Measurements from ENCODE around the gene PHACTR3.

The PHACTR3 gene

DNA sequence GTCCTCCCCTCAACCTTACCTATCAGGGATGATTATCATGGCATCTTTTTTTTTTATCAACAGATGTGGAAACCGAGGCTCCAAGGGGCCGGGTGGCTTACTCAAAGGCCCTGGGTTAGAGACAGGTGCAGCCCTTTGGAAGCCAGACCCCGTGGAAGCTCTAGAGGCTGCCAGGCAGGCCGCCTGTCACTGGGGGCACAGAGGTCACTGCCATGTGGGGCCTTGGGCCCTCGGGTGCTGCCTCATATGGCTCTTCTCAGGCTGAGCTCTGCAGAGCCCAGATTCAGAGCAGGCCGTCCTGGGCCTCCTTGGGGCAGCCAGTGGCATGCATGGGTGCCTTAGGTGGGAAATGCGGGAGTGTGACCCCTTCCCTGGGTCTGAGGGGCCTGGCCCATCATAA is 136.3 kb downstream of the PHACTR3 start:
- no peak for DNase-seq

- DNase-seq, result no peak
These were observed 136.7 kb downstream of the PHACTR3 start for GRCh38 chr20:59741073-59741472.

DNA sequence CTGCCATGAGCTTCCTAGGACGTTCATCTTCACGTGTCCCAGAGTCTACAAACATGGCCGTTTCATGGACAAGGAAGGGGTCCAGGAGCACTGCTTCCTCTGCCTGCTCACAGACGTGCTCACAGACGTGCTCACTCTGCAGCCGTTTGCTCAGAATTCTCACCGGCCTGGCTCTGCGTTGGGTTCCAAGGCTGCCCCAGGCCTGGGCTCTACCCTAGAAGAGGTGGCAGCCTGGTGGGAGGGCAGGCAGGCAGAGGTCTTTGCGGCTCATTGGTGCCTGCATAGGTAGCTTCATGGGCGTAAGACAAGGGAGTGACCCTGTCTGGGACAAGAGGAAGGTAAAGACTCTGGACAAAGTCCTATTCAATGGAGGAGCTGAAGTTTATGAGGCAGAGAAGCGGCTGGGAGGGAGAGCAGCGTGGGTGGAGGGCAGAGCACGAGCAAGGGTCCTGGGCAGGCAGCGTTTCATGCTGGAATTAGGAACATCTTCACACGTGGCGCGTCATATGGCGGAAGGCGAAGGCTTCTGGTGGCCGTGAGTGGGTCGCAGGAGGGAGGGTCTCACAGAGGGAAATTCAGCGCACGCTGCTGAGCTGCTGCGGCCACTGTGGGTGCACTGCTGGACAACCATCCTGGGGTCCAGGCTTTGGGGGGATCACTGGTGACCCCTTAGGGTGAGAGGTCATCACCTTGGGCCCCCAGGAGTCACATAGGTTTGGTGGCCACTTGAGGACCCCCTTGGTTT is 138.2 kb downstream of the PHACTR3 start:
- DNase-seq, result no peak

GRCh38 chr20:59743308-59743707 is 139.0 kb downstream of the PHACTR3 start:
- no peak for DNase-seq

- DNase-seq, result no peak
These were observed 139.6 kb downstream of the PHACTR3 start for GRCh38 chr20:59743767-59744485.

GRCh38 chr20:59744756-59745155 is 140.4 kb downstream of the PHACTR3 start:
- DNase-seq, result no peak

DNA sequence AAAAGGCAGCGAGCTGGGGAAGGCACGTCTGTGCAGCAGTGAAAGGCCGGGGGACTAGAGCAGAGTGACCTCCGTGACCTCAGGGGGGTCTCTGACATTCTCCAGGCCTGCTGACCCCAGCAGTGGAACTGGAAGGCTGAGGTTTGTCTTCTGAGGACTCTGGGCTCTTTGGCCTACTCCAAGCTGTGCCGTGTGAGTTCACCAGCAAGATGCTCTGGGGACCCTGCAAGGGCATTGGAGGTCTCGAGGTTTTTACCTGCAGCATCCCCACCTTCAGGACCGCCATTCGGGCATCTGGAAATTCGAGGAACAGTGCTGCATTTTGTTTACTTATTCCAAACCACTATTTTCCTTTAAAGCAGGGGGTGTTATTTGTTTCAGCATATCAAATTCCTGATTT is 140.9 kb downstream of the PHACTR3 start:
- no peak for DNase-seq

- DNase-seq, result no peak
These were observed 141.4 kb downstream of the PHACTR3 start for GRCh38 chr20:59745716-59746115.

- DNase-seq, result no peak
These were observed 141.8 kb downstream of the PHACTR3 start for GRCh38 chr20:59746155-59746554.

- DNase-seq, result no peak
These were observed 143.6 kb downstream of the PHACTR3 start for GRCh38 chr20:59747671-59748515.

- no peak for DNase-seq
These were observed 144.4 kb downstream of the PHACTR3 start for GRCh38 chr20:59748619-59749191.

GRCh38 chr20:59749301-59749700 is 145.0 kb downstream of the PHACTR3 start:
- DNase-seq, result no peak

DNA sequence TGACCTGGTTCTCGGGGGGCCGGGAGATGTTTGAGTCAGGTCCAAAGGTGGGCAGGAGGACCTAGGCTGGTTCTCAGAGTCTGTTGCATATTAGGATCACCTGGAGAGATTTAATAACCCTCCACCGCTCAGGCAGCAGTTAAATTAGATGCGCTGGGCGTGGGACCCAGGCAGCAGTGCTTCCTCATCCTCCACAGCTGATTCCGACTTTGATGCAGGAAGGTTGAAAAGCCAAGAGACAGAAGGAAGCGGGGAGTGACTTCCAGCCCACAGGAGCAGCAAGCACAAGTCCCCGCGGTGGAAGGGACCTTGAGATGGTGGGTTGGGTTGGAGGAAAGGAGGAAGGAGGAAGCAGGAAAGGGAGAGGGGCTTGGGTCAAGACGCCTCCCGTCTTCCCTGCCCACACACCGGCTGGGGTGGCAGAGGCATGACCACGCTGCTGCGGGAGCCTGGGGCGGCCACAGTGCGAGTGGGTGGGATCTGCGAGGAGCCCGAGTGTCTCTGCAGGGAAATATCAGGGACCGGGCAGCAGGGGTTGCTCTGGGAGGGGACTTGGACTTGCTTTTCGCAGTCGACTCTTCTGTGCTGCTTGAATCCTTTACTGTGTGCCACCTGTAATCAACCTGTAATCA is 146.0 kb downstream of the PHACTR3 start:
- no peak for DNase-seq

DNA sequence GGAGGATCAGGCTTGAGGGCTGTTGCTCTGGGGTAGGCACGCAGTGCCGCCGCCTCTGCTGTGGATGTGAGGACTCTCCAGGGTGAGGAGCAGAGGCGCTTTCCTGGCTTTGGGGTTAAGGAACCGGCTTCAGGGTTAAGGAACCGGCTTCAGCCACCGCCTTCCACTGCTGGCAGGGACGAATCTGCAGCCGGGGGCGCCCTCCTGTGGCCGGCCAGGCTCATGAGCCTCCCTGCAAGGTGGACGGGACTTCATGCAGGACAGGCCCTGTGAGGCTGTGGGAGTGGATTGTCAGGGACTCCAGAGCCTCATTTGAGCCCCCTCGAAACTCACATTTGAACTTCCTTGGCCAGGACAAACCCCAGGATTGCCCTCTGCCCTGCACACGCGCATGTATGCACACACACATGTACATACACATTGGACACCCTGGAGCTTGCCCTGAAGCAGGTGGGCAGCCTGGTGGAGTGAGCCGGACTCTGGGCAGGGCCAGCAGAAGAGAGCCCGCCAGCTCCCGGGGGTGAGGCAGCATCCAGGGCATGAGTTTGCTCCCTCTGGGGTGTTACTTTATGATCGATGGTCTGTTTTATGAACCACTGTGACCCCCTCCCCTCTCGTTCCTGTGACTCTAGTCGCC is 146.9 kb downstream of the PHACTR3 start:
- DNase-seq, result no peak

GRCh38 chr20:59752101-59752586 is 147.8 kb downstream of the PHACTR3 start:
- no peak for DNase-seq

GRCh38 chr20:59752704-59753460 is 148.5 kb downstream of the PHACTR3 start:
- DNase-seq, result no peak

GRCh38 chr20:59753836-59754235 is 149.5 kb downstream of the PHACTR3 start:
- DNase-seq, result no peak

DNA sequence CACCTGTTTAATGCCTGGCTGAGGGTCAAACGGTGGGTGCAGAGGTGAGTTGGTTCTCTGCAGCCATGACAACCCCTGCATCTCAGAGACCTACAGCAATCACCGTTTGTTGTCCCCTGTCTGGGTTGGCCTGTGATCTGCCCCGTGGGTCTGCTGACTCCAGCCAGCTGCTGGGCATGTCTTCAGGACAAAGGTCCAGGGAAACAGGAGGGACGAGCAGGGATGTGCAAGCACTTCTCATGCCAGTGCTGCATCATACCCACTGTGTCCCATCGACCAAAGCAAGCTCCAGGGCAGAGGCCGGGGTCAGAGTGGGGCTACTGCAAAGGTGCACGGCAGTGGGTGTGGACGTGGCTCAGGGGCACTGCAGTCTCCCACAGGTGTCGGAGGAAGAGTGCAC is 150.2 kb downstream of the PHACTR3 start:
- DNase-seq, result no peak

GRCh38 chr20:59756241-59756640 is 151.9 kb downstream of the PHACTR3 start:
- DNase-seq, result no peak

DNA sequence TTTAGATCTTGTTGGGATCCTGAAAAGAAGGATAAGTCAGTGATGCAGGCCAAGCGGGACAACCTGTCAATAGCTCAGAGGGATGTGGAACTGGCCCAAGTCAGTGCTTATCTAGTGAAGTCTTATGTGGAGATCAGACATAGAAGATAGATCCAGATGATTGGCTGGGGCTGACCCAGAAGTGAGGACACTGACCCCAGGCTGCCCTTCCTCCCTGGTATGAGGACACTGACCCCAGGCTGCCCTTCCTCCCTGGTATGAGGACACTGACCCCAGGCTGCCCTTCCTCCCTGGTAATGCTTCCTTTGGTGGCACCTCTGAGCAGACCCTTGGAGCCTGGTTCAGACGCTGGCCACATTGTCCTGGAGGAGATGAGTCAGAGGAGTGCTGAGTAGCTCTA is 159.7 kb downstream of the PHACTR3 start:
- DNase-seq, result no peak

- no peak for DNase-seq
These were observed 161.3 kb downstream of the PHACTR3 start for GRCh38 chr20:59765599-59766177.
